Hematopoietic multipotent progenitor cell treated with erythropoietin and hydrocortisone succinate and interleukin-3 and kit ligand, for 8 days (in vitro differentiated cells): ENCODE data around the gene SPESP1.
"Not testable (repeated sequence)": the region's sequence is repeated elsewhere in the genome, so short reads cannot be mapped to it uniquely, and the experiment has no call there.

Source experiments
- DNase-seq: peaks from one replicate; pipeline ENCODE4 v3.0.0-alpha.2; 2015

SPESP1 gene

GRCh38 chr15:68930268-68931022 is at the start of gene SPESP1:
Gene SPESP1, plus strand, starts transcription at chr15:68930525. Its CDS starts 129 bp downstream, at chr15:68930654.
- peak; percentile 37 for DNase-seq

- no peak for DNase-seq
Observed at GRCh38 chr15:68885070-68885469, 45.3 kb upstream of the SPESP1 start.

- no peak for DNase-seq
Observed at GRCh38 chr15:68887120-68887519, 43.2 kb upstream of the SPESP1 start.

- no peak for DNase-seq
Observed at GRCh38 chr15:68887819-68888218, 42.5 kb upstream of the SPESP1 start.

GRCh38 chr15:68888419-68888818 is 41.9 kb upstream of the SPESP1 start:
- no peak for DNase-seq

- DNase-seq, result no peak
Observed at GRCh38 chr15:68894208-68894607, 36.1 kb upstream of the SPESP1 start.

- no peak for DNase-seq
Observed at GRCh38 chr15:68896178-68896577, 34.1 kb upstream of the SPESP1 start.

GRCh38 chr15:68897016-68897415 is 33.3 kb upstream of the SPESP1 start:
- no peak for DNase-seq

GRCh38 chr15:68900027-68900426 is 30.3 kb upstream of the SPESP1 start:
- DNase-seq, result no peak

- no peak for DNase-seq
Observed at GRCh38 chr15:68907396-68907923, 22.9 kb upstream of the SPESP1 start.

- DNase-seq, result peak; percentile 20
Observed at GRCh38 chr15:68909601-68910100, 20.7 kb upstream of the SPESP1 start.

GRCh38 chr15:68910341-68910740 is 20.0 kb upstream of the SPESP1 start:
- DNase-seq, result no peak

- DNase-seq, result no peak
Observed at GRCh38 chr15:68910816-68911215, 19.5 kb upstream of the SPESP1 start.

- no peak for DNase-seq
Observed at GRCh38 chr15:68921926-68922325, 8.4 kb upstream of the SPESP1 start.

- DNase-seq, result peak; percentile 80
Observed at GRCh38 chr15:68924866-68925560, 5.3 kb upstream of the SPESP1 start.

- no peak for DNase-seq
Observed at GRCh38 chr15:68933001-68933400, 2.7 kb downstream of the SPESP1 start.

- peak; percentile 10 for DNase-seq
Observed at GRCh38 chr15:68934341-68934740, 4.0 kb downstream of the SPESP1 start.

- DNase-seq, result no peak
Observed at GRCh38 chr15:68935400-68935937, 5.1 kb downstream of the SPESP1 start.

GRCh38 chr15:68939501-68939900 is 9.2 kb downstream of the SPESP1 start:
- DNase-seq, result no peak

GRCh38 chr15:68951813-68952212 is 21.5 kb downstream of the SPESP1 start:
- no peak for DNase-seq

GRCh38 chr15:68957696-68958095 is 27.4 kb downstream of the SPESP1 start:
- no peak for DNase-seq

GRCh38 chr15:68958597-68958996 is 28.3 kb downstream of the SPESP1 start:
- DNase-seq, result no peak

GRCh38 chr15:68962465-68962864 is 32.1 kb downstream of the SPESP1 start:
- DNase-seq, result no peak

- not testable (repeated sequence) for DNase-seq
Observed at GRCh38 chr15:68963719-68964118, 33.4 kb downstream of the SPESP1 start.
